Choroid plexus epithelial cell (primary cell): Measurements from ENCODE around the gene ANKRD53.
A peak's percentile ranks its signal among the peaks of the same experiment; 100 is the strongest.

ENCODE experiments used
- DNase-seq: peaks from one replicate; pipeline ENCODE4 v3.0.0-alpha.2; 2010; ENCODE audit warnings: low read depth
- H3K4me3 ChIP-seq: 2 replicates; pipeline ENCODE4 v1.5.1; 2011; ENCODE audit warnings: low read depth, mild to moderate bottlenecking, control low read depth, low read length, moderate library complexity
- TF ChIP-seq, protein P1 (sequence below): conservative IDR thresholded peaks from 2 replicates; pipeline ENCODE4 v1.5.1; 2011; ENCODE audit warnings: low read depth, mild to moderate bottlenecking, control low read depth, inconsistent platforms, low read length, moderate library complexity

ANKRD53 gene

GRCh38 chr2:71000780-71001591 lies 22.6 kb downstream of the ANKRD53 start:
- peak; percentile 76 for DNase-seq
- TF ChIP-seq, protein P1, sequence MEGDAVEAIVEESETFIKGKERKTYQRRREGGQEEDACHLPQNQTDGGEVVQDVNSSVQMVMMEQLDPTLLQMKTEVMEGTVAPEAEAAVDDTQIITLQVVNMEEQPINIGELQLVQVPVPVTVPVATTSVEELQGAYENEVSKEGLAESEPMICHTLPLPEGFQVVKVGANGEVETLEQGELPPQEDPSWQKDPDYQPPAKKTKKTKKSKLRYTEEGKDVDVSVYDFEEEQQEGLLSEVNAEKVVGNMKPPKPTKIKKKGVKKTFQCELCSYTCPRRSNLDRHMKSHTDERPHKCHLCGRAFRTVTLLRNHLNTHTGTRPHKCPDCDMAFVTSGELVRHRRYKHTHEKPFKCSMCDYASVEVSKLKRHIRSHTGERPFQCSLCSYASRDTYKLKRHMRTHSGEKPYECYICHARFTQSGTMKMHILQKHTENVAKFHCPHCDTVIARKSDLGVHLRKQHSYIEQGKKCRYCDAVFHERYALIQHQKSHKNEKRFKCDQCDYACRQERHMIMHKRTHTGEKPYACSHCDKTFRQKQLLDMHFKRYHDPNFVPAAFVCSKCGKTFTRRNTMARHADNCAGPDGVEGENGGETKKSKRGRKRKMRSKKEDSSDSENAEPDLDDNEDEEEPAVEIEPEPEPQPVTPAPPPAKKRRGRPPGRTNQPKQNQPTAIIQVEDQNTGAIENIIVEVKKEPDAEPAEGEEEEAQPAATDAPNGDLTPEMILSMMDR: peak; percentile 93
- H3K4me3 ChIP-seq: peak overlapping the region; percentile 51

GRCh38 chr2:71001592-71001927 lies 23.1 kb downstream of the ANKRD53 start:
- DNase-seq: no peak
- TF ChIP-seq, protein P1: no peak
- no peak overlapping the region for H3K4me3 ChIP-seq

DNA sequence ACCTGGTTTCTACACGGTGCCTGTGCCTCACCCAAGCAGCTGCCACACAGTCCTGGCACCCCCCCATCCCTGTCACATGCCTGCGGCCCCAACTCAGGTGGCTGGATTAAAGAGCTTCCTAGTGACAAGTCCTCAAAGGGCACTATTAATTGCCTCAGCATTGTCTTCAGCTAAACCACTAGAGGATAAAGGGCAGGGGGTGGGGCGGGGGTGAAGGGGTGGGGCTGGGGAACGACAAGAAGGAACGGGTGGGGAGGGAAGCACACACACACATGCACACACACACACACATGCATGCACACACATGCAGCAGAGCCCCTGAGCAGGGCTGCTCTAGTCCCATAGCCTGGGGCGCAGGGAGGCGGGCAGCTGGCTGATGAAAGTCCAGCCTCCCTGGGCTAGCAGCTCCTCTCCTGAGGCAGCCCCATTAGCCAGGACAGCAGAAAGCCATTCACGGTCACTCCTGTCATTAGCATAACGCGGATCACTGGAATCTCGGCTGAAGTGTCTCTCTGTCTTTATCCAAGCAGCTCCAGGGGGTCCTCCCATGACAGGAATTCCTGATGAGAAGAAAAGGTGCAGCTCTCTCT lies 23.6 kb downstream of the ANKRD53 start:
- no peak overlapping the region for H3K4me3 ChIP-seq
- TF ChIP-seq, protein P1: no peak
- no peak for DNase-seq

DNA sequence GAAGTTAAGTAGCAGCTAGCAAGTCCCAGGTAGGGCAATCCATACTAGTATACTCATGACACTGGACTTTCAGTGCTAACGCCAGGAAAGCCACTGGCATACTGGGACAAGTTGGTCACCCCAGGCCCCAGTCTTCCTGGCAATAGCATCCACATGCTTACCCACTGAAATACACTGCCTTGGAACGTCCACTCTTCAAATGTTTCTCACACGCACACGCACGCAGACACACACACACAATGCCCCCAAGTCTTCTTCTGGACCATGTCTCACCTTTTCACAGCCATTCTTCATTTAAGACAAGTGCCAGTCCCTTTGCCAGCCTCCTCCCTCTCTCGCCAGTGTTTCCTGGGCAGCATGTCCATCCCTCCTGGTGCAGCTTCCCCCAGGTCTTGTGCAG lies 25.0 kb downstream of the ANKRD53 start:
- DNase-seq: no peak
- TF ChIP-seq, protein P1: no peak
- no peak overlapping the region for H3K4me3 ChIP-seq

- DNase-seq: no peak
- no peak overlapping the region for H3K4me3 ChIP-seq
- TF ChIP-seq, protein P1: no peak
Measured at GRCh38 chr2:71003966-71004755, 25.7 kb downstream of the ANKRD53 start.

DNA sequence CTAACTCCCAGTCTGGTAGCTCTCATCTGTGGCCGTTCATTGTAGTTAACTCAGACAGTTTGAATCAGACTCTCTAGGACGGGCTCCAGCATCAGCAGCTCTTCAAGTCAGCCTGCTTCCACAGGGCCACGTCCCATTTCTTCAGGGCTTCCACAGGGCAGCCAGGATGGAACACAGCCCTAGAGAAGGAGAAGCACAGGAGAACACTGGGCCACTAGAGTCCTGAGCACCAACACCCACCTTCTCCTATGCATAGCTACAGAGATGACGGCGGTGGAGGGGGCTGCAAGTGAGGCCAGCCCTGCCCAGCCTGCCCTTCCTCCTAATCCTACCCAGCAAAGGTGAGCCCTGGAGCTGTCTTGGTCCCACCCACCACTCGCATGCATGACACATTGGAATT lies 26.4 kb downstream of the ANKRD53 start:
- no peak for DNase-seq
- H3K4me3 ChIP-seq: no peak overlapping the region
- TF ChIP-seq, protein P1: no peak
